Measurements from ENCODE around the gene LRCH4.

GRCh38 chr7:100602889-100603725, 17.2 kb upstream of the LRCH4 start:
- no peak for TF ChIP-seq CTCF (IDR thresholded peaks at IDR 0.05)
- no peak for TF ChIP-seq POLR2A (IDR thresholded peaks at IDR 0.05)

Data from lower leg skin (tissue), 3 donors.